Fibroblast of the conjunctiva (primary cell): ENCODE results near the gene EIF2S3B.

Experiments used
- DNase-seq: peaks from one replicate; pipeline ENCODE4 v3.0.0-alpha.2; 2010; ENCODE audit warnings: low read depth

The EIF2S3B gene

DNA sequence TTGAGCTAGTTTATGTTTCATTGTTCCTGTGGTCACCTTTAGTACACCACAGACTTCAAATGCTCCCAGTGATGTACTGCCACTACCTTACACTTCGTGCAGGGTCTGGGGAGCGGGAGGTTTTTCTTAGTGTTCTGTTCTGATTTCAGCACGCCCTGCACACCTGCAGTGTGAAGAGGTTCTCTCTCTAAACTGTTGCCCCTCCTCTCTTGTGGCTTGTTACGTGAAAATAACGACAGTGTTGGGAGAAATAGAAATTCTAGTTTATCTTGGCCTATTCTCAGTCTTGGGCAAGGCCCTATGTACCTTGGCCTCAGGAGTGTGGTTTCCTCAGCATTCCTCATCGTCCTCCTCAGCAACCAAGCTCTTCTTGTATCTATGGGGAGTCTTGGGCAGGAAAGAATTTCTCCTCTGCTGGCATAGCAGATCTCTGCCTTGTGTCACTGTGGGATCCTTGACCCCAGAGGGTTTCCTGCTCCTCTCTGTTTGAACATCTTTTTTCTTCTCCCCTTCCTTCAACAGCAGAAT is 48.6 kb downstream of the EIF2S3B start:
- no peak for DNase-seq

DNA sequence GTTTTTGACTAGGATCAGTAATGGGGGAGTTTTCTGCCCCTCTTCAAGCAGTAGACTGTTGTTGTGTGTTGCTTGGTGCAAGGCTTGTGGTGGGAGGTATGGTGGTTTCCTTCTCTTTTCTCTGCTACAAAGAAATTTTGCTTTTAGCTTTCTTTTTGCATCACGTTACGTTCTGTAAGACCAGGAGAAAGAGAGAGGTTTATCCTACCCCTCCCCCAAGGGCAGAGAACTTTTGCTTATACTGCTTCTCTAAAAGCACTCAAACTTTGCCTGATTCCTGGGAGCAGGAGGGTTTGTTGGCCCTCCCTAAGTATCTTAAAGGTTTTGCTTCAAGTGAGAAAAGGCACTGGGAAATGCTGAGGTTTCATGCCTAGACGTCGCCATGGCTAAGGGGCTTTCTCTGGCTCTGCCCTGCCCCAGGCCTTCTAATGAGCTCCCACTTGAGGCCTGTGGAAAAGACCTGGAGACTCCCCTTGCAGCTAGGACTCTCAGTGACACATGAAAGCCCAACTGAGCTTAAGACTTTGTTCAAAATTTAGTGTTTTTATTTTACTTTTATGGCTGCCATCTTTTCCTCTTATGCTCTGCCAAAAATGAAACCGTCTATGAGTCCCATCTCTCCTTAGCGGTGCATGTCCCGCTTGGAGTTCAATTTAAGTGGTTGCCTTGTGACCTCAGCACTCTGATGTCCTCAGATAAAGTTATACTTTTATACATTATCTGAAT is 49.2 kb downstream of the EIF2S3B start:
- no peak for DNase-seq

DNA sequence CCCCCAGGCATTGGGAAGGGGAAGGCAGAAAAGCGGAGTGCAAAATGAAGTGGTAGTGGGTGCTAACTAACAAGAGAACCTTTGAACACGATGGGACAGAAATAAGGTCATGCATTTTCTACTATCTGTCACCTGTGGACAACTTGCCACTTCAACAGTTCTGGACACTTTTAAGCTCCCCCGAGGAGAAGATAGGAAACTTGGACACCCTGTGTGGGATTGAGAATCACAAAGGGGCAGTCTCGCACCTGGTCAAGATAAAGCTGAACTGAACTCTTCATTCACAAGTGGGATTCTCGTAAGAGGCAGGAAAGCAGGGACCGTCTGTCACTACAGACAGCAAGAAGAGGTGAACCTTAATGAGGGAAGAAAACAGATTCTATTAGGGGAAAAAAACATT is 51.6 kb downstream of the EIF2S3B start:
- no peak for DNase-seq

DNA sequence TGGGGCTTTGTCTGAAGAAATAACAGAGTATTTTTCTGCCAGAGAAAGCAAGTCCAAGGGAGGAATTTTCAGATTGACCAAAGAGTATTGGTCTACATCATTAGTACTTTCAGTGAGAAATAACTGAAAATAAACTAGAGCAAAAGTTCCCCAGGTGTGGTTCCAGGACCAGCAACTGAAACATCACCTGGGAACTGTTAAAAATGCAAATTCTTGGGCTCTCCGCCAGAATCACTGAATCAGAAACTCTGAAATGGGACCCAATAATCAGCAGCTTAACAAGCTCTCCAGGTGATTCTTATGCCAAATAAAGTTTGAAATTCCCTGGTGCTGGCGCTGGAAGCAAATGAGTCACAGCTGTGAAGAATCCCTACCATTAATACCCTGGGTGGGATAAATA is 52.1 kb downstream of the EIF2S3B start:
- DNase-seq = no peak
